Measurements from ENCODE around the gene SUGT1.

DNA sequence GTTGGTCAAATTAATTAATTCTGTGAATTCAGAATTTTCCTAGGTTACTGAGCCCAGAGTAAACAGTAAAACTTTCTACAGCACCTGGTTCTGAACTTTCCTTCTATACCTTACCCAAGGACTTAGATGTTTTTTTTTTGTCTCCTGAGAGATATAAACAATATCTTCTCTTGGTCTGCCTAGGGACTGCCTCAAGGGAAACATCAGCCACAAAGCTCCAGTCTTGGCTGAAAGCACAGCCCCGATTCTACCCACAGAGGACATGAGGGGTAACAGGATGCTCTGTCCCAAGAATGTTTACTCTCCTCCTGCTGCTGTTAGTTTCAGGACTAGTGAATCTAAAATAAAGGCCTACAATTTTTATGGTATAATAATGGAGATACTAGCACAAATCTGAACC, 72.7 kb downstream of the SUGT1 start:
- TF ChIP-seq, protein P1, sequence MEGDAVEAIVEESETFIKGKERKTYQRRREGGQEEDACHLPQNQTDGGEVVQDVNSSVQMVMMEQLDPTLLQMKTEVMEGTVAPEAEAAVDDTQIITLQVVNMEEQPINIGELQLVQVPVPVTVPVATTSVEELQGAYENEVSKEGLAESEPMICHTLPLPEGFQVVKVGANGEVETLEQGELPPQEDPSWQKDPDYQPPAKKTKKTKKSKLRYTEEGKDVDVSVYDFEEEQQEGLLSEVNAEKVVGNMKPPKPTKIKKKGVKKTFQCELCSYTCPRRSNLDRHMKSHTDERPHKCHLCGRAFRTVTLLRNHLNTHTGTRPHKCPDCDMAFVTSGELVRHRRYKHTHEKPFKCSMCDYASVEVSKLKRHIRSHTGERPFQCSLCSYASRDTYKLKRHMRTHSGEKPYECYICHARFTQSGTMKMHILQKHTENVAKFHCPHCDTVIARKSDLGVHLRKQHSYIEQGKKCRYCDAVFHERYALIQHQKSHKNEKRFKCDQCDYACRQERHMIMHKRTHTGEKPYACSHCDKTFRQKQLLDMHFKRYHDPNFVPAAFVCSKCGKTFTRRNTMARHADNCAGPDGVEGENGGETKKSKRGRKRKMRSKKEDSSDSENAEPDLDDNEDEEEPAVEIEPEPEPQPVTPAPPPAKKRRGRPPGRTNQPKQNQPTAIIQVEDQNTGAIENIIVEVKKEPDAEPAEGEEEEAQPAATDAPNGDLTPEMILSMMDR (IDR thresholded peaks at IDR 0.05) = no peak
- TF ChIP-seq POLR2AphosphoS5 (IDR thresholded peaks at IDR 0.05; ENCODE audit: low read depth, low read length) = no peak
- TF ChIP-seq SIN3A (IDR thresholded peaks at IDR 0.05; ENCODE audit: borderline replicate concordance, insufficient read depth, low read depth, low read length) = no peak
- TF ChIP-seq TCF7L2 (IDR thresholded peaks at IDR 0.05; ENCODE audit: low read depth, low read length) = no peak
- TF ChIP-seq, protein P2, sequence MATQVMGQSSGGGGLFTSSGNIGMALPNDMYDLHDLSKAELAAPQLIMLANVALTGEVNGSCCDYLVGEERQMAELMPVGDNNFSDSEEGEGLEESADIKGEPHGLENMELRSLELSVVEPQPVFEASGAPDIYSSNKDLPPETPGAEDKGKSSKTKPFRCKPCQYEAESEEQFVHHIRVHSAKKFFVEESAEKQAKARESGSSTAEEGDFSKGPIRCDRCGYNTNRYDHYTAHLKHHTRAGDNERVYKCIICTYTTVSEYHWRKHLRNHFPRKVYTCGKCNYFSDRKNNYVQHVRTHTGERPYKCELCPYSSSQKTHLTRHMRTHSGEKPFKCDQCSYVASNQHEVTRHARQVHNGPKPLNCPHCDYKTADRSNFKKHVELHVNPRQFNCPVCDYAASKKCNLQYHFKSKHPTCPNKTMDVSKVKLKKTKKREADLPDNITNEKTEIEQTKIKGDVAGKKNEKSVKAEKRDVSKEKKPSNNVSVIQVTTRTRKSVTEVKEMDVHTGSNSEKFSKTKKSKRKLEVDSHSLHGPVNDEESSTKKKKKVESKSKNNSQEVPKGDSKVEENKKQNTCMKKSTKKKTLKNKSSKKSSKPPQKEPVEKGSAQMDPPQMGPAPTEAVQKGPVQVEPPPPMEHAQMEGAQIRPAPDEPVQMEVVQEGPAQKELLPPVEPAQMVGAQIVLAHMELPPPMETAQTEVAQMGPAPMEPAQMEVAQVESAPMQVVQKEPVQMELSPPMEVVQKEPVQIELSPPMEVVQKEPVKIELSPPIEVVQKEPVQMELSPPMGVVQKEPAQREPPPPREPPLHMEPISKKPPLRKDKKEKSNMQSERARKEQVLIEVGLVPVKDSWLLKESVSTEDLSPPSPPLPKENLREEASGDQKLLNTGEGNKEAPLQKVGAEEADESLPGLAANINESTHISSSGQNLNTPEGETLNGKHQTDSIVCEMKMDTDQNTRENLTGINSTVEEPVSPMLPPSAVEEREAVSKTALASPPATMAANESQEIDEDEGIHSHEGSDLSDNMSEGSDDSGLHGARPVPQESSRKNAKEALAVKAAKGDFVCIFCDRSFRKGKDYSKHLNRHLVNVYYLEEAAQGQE (IDR thresholded peaks at IDR 0.05; ENCODE audit: insufficient read depth in 1 of 2, low read depth in 2 of 2, low read length in 1 of 2) = no peak
